Activated CD4-positive, alpha-beta T cell treated with anti-CD3 and anti-CD28 coated beads for 1 hour (primary cell): ENCODE measurements around the gene TPM1.

Experiments used
- DNase-seq: peaks from one replicate; pipeline ENCODE4 v3.0.0-alpha.2; 2020

The TPM1 gene

GRCh38 chr15:63018639-63019038 is 23.9 kb upstream of the TPM1 start:
- no peak for DNase-seq

GRCh38 chr15:63019511-63020109 is 22.9 kb upstream of the TPM1 start:
- DNase-seq, result no peak

GRCh38 chr15:63020128-63020527 is 22.4 kb upstream of the TPM1 start:
- no peak for DNase-seq

GRCh38 chr15:63020759-63021430 is 21.7 kb upstream of the TPM1 start:
- no peak for DNase-seq

GRCh38 chr15:63022181-63022580 is 20.4 kb upstream of the TPM1 start:
- no peak for DNase-seq

- DNase-seq, result no peak
Observed at GRCh38 chr15:63022663-63023062, 19.9 kb upstream of the TPM1 start.

GRCh38 chr15:63023351-63023945 is 19.1 kb upstream of the TPM1 start:
- no peak for DNase-seq

- no peak for DNase-seq
Observed at GRCh38 chr15:63025460-63025859, 17.1 kb upstream of the TPM1 start.

GRCh38 chr15:63027646-63028045 is 14.9 kb upstream of the TPM1 start:
- no peak for DNase-seq

GRCh38 chr15:63028442-63029110 is 14.0 kb upstream of the TPM1 start:
- no peak for DNase-seq

- DNase-seq, result no peak
Observed at GRCh38 chr15:63029676-63030075, 12.9 kb upstream of the TPM1 start.

GRCh38 chr15:63030101-63030551 is 12.4 kb upstream of the TPM1 start:
- DNase-seq, result no peak

GRCh38 chr15:63034578-63034977 is 8.0 kb upstream of the TPM1 start:
- DNase-seq, result no peak

GRCh38 chr15:63035253-63035652 is 7.3 kb upstream of the TPM1 start:
- DNase-seq, result no peak

GRCh38 chr15:63035977-63036376 is 6.6 kb upstream of the TPM1 start:
- DNase-seq, result no peak

GRCh38 chr15:63037976-63038720 is 4.4 kb upstream of the TPM1 start:
- no peak for DNase-seq

GRCh38 chr15:63038926-63039673 is 3.4 kb upstream of the TPM1 start:
- DNase-seq, result no peak

- DNase-seq, result no peak
Observed at GRCh38 chr15:63039811-63040210, 2.7 kb upstream of the TPM1 start.

GRCh38 chr15:63040509-63040908 is 2.0 kb upstream of the TPM1 start:
- DNase-seq, result no peak

- no peak for DNase-seq
Observed at GRCh38 chr15:63040954-63041353, 1.6 kb upstream of the TPM1 start.

GRCh38 chr15:63041402-63041973 is 1.1 kb upstream of the TPM1 start:
- no peak for DNase-seq

GRCh38 chr15:63042877-63043334 is 359 bp downstream of the TPM1 start:
- no peak for DNase-seq
